GM20431 (cell line): ENCODE measurements around the gene SSU72.
"Not testable (repeated sequence)": the region's sequence is repeated elsewhere in the genome, so short reads cannot be mapped to it uniquely, and the experiment has no call there.

ENCODE experiments used
- in situ Hi-C: fragments of 300-500 bp; cut with MseI, MboI; formaldehyde crosslinking; loops from one replicate; pipeline ENCODE4 v1.15.0; 2020; ENCODE audit warnings: low sequenced_read_pairs; ENCODE audit not compliant: unreplicated experiment

The SSU72 gene

GRCh38 chr1:1512425-1512824 lies 62.2 kb downstream of the SSU72 start:
- in situ Hi-C loops, result not testable (repeated sequence)

GRCh38 chr1:1511533-1512285 lies 63.0 kb downstream of the SSU72 start, which contains the start of gene ATAD3A:
Gene ATAD3A, plus strand, starts transcription at chr1:1512162. Its CDS starts 107 bp downstream, at chr1:1512269.
- in situ Hi-C loops, result no loop called here

- in situ Hi-C loops, result no loop called here
Observed at GRCh38 chr1:1510912-1511532, 63.6 kb downstream of the SSU72 start.

- in situ Hi-C loops, result not testable (repeated sequence)
Observed at GRCh38 chr1:1509465-1509850, 65.2 kb downstream of the SSU72 start.

- in situ Hi-C loops, result not testable (repeated sequence)
Observed at GRCh38 chr1:1508775-1509464, 65.7 kb downstream of the SSU72 start.

GRCh38 chr1:1507305-1507704 lies 67.4 kb downstream of the SSU72 start:
- in situ Hi-C loops, result no loop called here

GRCh38 chr1:1505801-1506200 lies 68.9 kb downstream of the SSU72 start:
- in situ Hi-C loops, result not testable (repeated sequence)

GRCh38 chr1:1505366-1505798 lies 69.3 kb downstream of the SSU72 start:
- in situ Hi-C loops, result not testable (repeated sequence)

- in situ Hi-C loops, result not testable (repeated sequence)
Observed at GRCh38 chr1:1504777-1505365, 69.8 kb downstream of the SSU72 start.

- in situ Hi-C loops, result not testable (repeated sequence)
Observed at GRCh38 chr1:1495461-1495975, 79.1 kb downstream of the SSU72 start.

- in situ Hi-C loops, result not testable (repeated sequence)
Observed at GRCh38 chr1:1494311-1494710, 80.4 kb downstream of the SSU72 start.
